Lung microvascular endothelial cell (primary cell): ENCODE data around the gene GAGE10. TPM values are rescaled to one million over a fixed set of nuclear protein-coding genes. Genes with fewer than 3 reads are reported as not detected.

Source experiments
- DNase-seq, 2 donors: peaks; one replicate each; pipeline versions ENCODE4 v3.0.0 to v3.0.0-alpha.2; 2010; ENCODE audit warnings: low read depth in 2 of 2
- total RNA-seq: library from RNA; depleted of rRNA; stranded (reverse); fragments of >200 nt; gene quantifications from 2 replicates; pipeline ENCODE4 v1.2.1, GENCODE V29; 2014

Gene GAGE10
- not detected in 2 replicates for total RNA-seq

GRCh38 chrX:49303346-49303745, at the start of gene GAGE10:
TSS of gene GAGE10 (plus strand) at chrX:49303646. CDS start at chrX:49304860, 1,214 bp downstream.
- no peak for DNase-seq

- DNase-seq: no peak
These were observed 48.8 kb upstream of the GAGE10 start for GRCh38 chrX:49254639-49255038.

DNA sequence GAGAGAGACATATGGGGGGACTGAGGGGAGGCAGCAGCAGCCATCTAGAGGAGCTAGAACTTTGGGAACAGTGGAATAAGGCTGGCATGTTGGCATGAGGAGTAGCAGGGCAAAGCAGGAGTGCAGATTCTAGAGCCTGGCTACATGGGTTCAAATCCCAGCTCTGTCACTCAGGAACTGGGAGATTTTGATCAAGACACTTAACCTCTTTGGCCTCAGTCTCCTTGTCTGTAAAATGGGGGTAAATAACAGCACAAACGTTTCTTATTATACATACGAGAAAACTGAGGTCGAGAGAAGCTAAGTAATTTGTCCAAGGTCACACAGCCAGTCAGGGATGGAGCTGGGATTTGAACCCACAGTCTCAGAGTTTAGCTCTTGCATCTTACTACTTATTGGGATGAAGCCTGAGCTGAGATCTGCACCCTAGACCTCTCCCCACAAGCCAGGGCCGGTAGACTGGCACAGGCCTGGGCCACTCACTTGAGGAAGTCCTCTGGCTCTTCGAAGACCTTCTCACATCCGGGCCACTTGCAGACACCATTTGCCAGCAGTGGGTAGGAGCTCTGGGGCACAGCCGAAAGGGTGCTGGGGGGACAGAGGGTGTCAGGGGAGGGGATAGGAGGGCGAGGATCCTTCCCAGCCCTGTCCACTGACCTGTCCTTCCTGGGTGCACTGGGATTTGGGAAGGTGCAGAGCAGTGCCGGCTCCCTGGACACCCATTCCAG, 47.0 kb upstream of the GAGE10 start:
- no peak for DNase-seq

GRCh38 chrX:49257074-49257790, 46.2 kb upstream of the GAGE10 start:
- no peak for DNase-seq

DNA sequence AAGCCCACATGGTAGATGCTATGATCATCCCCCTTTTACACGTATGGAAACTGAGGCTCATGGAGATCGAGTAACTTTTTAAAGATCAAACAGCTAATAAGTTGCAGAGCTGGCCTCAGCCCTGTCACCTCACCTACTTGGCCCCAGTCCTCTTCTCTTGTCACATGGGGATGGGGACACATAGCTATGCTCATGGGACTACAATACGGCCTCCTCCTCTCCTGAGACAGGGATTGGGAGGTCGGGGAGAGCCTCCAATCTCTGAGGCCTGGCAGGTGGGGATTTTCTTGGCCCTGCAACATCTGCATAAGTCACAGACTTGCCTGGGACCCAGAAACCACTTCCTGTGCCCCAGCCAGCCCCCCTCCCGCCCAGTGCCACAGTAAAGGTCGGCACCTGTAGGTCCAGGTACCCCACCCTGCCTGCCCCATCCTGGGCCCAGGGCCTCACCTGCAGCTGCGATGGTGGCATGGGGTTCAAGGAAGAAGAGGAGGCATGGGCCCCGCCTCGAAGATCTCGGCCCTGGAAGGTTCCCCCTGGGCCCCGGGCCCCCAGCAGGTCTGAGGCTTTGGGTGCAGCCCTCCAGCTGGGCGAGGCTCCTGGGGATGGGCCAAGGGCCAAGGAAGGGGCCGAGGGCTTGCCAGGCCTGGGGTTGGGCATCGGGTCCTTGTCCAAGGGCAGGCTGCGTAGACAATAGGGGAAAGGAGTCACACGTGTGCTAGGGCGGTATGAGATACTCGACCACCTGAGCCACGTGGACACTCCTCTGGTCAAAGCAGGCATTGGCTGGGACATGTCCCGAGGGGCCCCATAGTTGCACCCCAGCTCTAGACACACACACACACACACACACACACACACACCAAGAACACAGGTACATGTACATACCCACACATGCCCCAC, 45.3 kb upstream of the GAGE10 start:
- DNase-seq: no peak

DNA sequence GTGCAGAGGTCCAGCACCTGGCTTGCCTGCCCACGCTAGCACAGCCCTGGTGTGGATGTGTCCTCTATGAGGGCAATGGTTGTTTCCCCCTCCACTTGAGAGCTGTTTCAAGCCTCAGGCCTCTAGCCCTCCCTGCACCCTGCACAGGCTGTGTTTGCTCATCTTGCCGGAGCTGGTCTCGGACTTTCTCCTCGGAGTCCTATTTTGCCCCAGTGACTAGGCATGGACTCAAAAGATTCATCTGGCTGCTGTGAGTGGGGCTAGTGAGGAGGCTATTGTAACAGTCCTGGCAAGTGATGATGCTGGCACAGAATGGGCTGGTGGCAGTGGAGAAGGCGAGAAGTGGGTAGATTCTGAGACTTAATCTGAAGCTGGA, 44.7 kb upstream of the GAGE10 start:
- no peak for DNase-seq

DNA sequence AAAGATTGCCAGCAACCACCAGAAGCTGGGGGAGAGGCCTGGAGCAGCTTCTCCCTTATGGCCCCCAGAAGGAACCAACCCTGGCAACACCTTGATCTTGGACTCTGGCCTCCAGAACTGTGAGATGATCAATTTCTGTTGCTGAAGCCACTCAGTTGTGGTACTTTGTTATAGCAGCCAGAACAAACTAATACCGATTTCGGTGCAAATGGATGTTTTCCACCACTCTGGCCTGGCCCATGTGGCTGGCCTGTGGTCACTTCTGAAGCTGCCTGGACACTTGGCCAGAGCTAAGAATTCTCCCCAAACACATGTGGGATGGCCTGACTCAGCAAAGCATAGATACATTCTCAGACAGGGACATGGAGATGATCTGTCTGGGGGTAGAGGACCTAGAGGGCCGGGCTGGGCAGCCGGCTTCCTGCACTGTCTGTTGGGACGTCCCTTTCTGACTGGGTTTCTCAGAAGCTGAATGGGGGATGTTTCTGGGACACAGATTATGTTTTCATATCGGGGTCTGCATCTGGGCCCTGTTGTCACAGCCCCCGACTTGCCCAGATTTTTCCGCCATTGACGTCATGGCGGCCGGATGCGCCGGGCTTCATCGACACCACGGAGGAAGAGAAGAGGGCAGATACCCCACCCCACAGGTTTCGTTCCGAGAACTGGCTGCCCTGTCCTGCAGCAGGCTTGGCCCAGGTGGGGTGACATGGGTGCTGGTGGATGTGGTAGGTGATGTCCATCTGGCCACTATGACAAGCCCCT, 43.0 kb upstream of the GAGE10 start:
- DNase-seq: no peak

GRCh38 chrX:49262603-49263002, 40.8 kb upstream of the GAGE10 start:
- no peak for DNase-seq

DNA sequence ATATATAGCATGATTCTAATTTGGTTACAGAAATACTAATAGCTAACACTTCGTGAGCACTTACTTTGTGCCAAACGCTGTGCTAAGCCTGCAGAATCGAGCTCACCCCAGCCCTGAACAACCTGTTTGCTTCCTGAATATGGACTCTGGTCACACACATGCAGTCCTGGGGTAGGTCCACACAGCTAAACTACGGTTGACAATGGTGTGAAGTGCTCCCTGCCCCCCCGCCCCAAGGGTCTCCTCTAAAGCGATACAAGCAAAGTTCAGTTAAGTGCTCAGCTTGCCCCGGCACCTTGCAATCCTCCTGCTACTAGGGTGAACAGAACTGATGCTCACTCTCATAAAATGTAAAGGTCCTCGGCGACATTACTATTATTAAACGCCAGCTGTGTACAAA, 39.8 kb upstream of the GAGE10 start:
- DNase-seq: no peak

DNA sequence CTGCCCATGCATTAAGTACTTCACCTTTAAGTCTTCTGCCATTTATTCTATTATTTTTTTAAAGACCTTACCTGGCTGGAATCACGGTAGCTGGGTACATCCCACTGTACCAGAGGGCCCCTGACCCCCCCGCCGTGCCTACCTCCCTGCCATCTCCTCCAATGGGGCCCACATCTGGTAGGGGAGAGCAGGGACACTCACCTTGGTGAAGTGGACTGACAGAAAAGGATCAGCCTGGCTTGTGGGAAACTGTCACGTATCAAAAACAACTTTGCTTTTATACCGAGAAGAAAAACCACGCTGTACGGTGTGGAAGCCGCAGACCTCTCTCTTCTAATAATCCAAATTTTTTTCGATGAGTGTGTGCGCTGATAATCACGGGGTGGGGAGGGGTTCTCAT, 39.0 kb upstream of the GAGE10 start, which contains the start of gene FOXP3:
Gene FOXP3, minus strand, starts transcription at position 251 of the 400 bp plus-strand sequence. CDS start 6,205 bp downstream, outside the sequence.
- DNase-seq: no peak

DNA sequence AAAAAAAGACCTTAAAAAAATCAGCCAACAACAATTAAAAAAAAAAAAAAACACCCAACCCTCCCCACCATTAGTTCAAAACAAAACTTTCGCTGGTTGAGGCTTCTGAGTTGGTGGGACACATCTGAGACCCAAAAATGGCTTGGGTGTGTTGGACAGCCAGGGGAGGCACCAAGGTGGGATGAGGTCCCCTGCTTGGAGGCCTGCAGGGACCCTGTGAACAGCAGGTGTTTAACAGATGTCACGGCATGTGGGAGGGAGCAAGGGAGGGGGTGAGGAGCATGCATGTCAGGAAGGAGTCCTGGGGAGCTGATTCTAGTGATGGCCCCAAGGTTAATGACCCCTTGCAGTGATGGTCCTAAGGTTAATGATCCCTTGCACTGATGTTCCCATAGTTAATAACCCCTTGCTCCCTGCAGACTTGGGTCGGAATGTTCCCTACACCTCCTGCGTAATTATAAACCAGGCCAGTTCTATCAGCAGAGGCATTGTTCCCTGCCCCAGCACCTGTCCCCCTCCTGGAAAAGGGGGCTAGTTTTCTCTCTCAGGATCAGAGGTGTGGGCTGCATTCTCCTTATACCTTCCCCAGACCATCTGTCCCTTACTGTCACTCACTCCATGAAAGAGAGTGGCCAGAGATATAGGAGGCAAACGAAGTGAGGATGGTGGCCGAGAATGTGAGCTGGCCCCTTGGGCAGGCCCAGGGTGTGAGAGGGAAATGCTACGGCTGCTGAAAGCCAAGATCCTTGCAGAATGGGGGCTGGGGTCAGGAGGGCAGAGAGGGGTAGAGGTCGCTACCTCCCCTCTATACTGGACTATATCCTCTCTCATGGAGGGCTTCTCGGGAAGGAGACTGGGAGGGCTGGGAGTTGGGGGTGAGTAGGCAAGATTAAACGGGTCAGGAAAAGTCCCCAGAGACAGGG, 36.7 kb upstream of the GAGE10 start:
- no peak for DNase-seq

GRCh38 chrX:49268702-49269009, 34.8 kb upstream of the GAGE10 start:
- DNase-seq: no peak

DNA sequence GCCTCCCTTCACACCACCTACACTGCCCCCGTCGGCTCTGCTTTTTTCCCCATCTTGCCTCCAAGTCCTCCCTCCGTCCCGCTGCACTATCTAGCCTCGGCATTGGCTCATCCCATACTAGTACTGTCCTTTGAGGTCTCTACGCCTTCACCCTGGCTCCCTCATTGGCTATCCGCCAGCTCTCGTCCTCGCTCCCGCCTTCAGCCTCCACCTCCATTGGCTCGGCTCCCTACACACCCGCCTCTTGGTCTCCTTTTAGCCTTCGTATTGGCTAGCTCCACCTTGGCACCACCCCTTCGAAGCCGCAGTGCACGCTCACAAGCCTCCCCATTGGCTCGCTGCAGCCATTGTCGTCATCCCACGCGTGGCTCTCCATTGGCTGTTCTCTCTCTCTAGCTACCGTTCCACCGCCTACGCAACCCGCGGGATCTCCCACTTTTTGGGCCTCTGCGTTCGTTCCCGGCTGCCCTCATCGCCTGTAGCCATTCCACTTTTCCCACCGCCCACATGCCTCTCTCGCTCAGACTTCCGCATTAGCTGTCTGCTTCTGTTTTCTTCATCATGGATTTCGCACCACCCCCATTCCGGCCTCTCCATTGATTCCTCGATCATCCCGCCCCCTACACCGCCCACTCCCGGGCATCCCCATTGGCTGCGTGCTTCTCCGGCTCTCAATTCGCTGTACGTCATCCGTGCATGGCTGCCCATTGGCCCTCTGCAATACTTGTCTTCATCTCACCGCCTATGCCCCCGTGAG, 34.3 kb upstream of the GAGE10 start:
- DNase-seq: peak; percentile 98

DNA sequence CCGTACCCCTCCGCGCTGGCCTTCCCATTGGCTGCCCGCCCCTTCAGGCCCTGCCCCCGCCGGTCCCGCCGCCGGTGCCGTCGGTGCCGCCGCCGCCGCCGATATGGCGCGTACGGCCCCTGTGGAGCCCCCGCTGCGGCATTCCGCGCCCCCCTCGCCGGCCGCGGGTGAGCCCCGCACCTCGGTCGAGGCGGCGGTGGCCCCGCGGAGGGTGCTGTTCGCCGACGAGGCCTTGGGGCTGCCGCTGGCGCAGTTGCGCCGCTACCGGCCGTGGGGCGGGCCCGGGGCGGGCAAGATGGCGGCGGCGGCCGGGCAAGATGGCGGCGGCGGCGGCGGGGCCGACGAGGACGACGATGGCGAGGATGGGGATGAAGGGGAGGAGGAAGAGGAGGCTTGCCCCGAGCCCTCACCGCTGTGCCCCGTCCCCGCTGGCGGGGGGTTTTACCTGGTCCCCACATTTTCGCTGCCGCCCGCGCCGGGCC, 33.6 kb upstream of the GAGE10 start, which contains the start of gene PPP1R3F:
Gene PPP1R3F, plus strand, starts transcription at position 27 of the 482 bp plus-strand sequence. Its CDS starts 77 bp downstream, at position 104.
- no peak for DNase-seq

DNA sequence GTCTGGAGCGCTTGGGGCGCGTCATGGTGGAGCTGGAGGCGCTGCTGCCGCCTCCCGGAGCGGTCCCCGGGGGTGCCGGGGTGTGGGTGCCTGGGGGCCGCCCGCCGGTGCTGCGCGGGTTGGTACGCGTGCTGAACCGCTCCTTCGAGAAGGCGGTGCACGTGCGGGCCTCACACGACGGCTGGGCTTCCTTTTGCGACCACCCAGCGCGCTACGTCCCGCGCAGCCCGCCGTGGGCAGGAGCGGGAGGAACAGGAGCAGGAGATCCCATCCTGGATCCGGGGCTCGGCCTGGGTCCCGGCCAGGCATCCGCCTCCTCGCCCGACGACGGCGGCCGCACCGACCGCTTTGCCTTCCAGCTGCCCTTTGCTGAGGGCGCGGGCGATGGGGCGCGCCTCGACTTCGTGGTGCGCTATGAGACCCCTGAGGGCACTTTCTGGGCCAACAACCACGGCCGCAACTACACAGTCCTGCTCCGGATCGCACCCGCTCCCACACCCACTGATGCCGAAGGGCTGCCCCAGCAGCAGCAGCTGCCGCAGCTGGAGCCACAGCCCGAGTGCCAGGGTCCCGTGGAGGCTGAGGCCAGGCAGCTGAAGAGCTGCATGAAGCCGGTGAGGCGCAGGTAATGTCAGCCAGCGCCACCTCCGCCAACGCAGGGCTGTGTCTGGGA, 33.1 kb upstream of the GAGE10 start:
- DNase-seq: peak in 1 of 2 donors; percentile 4

- DNase-seq: no peak
These were observed 32.1 kb upstream of the GAGE10 start for GRCh38 chrX:49271341-49271740.

GRCh38 chrX:49272421-49272820, 31.0 kb upstream of the GAGE10 start:
- no peak for DNase-seq

- DNase-seq: no peak
These were observed 30.2 kb upstream of the GAGE10 start for GRCh38 chrX:49273181-49273727.
